ENCODE results near the gene NPHP4.

DNA sequence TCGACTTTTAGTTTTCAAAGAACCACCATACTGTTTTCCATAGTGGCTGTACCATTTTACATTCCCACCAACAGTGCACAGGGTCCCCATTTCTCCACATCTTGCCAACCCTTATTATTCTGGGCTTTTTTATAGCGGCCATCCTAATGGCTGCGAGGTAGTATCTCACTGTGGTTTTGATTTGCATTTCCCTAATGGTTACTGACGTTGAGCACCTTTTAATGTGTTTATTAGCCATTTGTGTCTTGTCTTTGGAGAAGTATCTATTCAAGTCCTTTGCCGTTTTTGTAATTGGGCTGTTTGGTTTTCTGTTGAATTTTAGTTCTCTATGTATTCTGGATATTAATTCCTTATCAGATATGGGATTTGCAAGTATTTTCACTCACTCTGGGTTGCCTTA lies 31.1 kb upstream of the NPHP4 start:
- TF ChIP-seq, protein P1, sequence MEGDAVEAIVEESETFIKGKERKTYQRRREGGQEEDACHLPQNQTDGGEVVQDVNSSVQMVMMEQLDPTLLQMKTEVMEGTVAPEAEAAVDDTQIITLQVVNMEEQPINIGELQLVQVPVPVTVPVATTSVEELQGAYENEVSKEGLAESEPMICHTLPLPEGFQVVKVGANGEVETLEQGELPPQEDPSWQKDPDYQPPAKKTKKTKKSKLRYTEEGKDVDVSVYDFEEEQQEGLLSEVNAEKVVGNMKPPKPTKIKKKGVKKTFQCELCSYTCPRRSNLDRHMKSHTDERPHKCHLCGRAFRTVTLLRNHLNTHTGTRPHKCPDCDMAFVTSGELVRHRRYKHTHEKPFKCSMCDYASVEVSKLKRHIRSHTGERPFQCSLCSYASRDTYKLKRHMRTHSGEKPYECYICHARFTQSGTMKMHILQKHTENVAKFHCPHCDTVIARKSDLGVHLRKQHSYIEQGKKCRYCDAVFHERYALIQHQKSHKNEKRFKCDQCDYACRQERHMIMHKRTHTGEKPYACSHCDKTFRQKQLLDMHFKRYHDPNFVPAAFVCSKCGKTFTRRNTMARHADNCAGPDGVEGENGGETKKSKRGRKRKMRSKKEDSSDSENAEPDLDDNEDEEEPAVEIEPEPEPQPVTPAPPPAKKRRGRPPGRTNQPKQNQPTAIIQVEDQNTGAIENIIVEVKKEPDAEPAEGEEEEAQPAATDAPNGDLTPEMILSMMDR (IDR thresholded peaks at IDR 0.05): no peak
- TF ChIP-seq POLR2A (IDR thresholded peaks at IDR 0.05): no peak
